HG03354 (cell line): Measurements from ENCODE around the gene RAPGEF1.
"Not testable (repeated sequence)": the region's sequence is repeated elsewhere in the genome, so short reads cannot be mapped to it uniquely, and the experiment has no call there.

Experiments used
- ATAC-seq: cut with Tn5 transposase; IDR thresholded peaks from one replicate; pipeline ENCODE4 v1.9.1; 2021; ENCODE audit warnings: mild to moderate bottlenecking; ENCODE audit not compliant: unreplicated experiment, poor library complexity, severe bottlenecking

The RAPGEF1 gene

DNA sequence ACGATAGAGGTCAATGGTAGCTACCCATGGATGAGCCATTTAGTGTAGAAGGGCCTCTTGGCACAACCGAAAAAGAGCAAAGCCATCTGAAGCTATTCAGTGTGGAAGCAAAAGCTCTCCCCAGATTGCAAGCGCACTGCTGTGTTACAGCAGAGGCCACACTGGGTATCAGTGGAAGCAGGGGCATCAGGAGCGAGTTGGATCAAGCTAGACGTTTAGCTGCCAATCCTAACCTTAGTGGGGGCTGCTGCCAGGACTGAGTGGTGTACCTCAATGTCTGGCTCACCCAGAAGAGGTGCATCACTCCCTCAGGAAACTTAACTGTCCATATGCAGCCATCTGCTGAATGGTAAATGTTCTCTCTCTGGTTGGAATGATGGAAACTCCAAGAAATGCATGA, 44.5 kb downstream of the RAPGEF1 start:
- ATAC-seq = no peak

DNA sequence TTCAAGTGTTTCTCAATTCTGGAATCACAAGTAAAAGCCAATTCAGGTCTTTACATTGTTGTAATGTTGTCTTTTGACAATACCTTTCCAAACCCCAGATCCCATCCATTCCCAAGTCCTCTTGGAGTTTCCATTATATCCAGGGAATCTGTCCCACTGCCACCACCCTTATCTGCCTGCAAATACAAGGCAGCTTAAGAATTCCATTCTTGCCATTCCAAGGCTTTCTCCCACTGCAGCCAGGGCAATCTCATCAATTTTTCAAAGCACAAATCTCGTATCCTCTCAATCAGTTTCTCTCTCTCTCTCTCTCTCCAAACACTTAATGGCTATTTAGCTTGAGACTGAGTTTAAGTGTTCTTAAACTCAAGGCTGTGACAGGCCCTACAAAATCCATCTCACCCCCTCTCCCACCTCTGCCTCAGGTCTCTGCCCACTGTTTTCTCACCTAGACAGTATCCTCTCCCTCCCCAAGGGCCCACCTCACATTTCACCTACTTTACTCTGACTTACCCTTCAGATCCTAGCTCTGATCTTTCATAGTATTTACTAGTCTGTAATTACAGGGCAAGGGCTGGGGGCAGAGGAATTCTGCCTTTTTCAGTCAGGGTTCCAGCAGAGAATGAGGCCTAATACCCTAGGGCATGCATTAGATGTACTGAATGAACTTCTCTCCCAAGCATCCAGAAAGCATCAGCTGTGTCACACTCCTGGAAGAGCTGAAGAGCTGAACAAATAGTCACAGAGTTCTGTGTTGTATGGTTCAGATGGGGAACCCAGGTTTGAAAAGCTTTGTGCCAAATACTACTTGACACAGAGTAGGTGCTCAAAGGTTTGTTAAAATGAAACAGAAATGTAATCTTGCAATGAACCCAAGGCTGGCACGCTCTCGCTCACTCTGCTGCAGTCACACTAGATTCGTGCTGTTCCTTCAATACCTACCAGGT, 46.0 kb downstream of the RAPGEF1 start:
- no peak for ATAC-seq

DNA sequence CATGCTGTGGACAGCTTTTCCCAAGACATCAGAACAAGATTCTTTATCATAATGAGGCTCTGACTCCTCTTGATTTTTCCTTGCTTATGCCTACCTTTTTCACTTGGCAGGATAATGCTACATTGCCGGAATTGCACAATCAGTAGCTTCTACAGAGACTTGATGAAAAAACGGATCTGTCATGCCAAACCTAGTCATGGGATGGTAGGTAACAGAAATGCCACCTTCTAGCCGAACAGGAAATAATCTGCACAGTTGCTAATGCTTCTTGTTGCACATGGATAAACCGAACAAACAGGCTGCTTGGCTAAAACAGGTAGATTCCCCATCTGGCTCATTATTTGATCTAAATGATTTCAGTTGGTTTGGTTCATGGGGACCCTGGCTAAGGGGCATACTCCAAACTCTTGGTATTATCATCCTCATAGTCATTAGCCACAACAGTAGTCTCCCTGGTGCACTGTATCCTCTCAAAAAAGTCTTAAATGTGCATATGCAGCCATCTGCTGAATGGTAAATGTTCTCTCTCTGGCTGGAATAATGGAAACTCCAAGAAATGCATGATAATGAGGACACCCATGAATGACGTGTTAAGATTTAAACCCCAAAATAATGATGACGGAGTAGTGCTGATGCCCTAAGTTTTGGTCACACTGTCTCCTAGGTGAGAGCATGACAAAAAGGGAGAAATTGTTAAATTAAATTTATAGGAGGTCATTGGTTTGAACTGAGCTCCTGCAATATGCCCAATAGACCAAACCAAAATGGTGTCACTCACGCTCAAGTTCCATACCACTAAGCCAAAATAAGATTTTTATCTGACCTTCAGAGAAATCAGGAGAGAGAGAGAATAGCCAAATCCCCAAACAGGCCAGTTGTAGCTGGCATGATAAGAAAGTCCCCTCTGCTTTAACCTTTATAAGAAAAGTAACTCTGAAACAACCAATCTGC, 47.0 kb downstream of the RAPGEF1 start:
- ATAC-seq = no peak

DNA sequence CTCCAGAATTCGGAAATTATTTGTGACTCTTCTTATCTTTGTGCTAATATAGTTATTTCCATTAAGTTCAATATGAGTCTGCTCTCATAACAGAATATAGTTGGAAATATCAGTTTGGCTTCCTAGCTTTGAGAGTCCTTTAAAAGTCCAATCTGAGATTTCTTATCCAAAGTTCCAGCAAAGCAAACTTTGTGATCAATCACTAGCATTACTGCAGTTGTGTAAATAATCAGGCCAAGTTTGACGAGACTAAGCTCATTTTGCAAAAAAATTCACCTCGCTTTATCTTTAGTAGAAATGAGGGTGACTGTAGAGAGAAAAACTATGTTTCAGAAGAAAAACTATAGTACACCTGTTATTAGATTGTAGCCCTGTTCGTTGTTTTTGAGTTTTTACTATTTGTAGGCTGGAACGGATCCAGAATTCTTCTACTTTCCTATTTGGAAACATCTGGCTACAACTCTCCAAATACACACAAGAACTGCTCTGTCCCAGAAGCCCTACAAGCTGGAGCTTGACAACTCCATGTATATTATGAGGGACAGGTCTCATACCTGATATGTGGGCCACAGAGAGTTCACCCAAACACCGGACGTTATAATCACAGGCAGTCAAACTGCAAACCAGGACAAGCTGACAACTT, 47.8 kb downstream of the RAPGEF1 start:
- ATAC-seq = no peak

DNA sequence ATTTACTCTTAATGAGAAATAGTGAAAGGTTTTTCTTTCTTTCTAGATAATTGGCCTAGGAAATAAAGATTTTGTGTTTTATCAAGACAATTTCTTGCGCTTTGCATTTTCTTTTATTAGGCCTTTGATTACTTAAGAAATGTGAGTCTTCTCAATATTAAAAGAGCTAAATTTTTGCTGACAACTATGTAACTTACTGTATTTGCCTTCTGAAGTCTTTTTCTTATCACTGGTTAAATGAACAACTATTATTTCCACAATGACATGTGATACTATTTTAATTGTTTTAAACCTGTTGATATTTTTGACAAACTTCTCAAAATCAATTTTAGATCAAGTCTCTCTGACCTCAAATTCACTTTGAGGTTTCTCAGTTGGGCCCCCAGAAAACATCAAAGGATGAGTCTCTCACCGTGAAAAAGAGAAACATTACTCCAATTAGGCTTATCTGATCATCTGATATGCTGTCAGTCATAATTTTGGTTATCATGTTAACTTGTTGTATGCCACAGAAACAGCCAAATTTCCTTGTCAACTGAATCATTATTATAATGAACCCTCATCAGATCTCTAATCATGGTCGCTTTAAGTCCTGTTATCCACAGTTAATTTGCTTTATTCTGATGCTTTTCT, 48.8 kb downstream of the RAPGEF1 start:
- ATAC-seq = no peak

DNA sequence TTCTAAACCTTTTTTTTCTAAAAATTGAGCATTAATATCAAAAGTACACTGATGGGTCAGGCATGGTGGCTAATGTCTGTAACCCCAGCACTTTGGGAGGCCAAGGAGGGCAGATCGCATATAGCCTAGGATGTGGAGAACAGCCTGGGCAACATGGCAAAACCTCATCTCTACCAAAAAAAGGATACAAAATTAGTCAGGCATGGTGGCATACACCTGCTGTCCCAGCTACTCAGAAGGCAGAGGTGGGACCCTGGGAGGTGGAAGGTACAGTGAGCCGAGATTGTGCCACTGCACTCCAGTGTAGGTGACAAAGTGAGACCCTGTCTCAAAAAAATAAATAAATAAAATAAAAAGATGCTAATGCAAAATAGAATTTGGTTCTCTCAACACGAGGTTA, 49.4 kb downstream of the RAPGEF1 start:
- no peak for ATAC-seq

DNA sequence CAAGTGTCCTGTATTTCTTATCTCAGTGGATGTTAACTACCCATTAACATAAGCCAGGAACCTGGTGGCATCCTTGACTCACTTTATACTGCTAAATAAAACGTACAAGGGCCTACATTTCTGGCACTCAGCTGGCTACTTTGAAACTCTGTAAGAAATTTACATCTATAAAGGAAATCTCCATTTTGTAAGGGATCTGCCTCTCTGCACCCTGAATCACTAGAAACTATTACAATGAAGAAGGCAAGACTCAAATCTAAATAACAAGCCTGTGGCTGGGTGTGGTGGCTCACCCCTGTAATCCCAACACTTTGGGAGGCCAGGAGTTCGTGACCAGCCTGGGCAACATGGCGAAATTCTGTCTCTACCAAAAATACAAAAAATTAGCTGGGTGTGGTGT, 51.5 kb downstream of the RAPGEF1 start:
- no peak for ATAC-seq

DNA sequence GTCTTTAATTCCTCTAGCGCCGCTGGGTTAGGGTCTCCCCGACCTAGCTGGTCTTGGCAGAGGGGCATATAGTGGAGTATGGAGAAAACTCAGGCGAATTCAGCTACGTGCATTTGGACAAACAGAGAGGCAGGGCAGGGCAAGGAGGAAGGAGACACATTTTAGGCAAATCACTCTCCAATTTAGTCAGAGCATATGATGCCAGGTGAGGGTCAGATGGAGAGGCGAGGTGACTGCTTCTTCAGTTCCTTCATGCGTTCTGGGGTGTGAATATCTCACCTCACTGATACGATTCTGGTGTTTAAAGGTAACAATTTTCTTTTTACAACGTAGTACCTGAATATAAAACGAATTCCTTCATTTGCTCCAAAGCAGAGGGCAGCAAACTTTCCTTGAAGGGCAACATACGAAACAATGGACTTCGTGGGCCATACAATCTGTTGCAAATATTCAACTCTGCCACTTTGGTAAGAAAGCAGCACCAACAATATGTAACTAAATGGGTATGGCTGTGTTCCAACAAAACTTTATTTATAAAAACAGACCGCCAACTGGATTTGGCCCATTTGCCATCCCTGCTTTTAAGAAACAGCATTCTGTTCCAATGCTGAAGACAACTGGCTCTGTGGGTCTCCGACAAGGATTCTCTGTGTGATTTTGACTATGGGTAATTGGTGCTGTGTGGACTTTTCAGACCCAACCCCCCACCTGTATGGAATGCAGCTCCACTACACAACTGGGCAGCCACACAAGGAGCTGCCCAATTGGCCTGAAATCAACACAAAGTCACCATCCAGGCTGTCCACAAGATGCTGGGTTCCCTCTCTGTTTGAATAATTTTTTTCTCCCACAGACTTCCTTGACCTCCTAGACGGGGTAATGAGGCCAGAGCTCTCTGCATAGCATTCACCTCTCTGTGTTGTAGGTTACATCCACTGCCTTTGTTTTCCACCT, 53.8 kb downstream of the RAPGEF1 start:
- no peak for ATAC-seq

DNA sequence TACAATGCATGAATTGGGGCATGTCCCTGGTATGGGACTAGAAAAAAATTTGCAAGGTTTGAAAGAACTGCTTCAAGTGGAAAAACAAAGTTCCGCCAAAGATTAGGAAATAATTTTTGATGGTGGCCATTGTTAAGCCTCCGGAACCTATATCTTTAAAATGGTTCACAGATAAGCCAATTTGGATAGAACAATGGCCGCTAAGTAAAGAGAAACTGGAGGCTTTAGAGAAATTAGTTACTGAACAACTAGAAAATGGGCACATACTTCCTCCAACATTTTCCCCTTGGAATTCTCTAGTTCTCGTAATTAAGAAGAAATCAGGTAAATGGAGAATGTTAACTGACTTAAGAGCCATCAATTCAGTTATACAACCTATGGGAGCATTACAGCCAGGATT, 56.8 kb downstream of the RAPGEF1 start:
- not testable (repeated sequence) for ATAC-seq

DNA sequence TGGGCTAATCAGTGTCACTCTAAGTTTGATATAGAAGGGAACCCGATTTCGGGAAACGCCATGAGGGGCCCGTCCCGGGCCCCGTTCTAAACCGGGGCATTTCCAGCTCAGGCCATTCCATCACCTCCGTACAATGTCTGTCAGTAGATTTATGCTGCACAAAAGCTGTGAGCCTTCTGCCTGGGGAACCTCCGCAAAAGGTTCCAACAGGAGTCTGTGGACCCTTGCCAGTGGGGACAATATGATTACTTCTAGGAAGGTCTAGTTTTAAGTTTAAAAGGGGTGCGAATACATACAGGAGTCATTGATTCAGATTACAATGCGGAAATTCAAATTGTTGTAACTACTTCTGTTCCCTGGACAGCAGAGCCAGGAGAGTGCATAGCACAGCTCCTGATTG, 57.6 kb downstream of the RAPGEF1 start:
- ATAC-seq = no peak

DNA sequence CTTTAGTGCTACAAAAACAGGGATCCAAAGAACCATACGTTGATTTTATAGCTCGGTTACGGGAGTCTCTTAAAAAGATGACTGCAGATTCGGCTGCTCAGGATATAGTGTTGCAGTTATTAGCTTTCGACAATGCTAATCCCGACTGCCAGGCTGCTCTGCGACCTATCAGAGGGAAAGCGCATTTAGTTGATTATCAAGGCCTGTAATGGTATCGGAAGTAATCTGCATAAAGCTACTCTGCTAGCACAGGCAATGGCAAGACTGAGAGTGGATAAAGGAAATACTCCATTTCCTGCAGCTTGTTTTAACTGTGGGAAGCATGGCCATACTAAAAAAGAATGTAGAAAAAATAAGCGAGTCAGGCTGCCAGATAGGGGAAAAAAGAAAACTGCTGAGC, 58.0 kb downstream of the RAPGEF1 start:
- not testable (repeated sequence) for ATAC-seq

DNA sequence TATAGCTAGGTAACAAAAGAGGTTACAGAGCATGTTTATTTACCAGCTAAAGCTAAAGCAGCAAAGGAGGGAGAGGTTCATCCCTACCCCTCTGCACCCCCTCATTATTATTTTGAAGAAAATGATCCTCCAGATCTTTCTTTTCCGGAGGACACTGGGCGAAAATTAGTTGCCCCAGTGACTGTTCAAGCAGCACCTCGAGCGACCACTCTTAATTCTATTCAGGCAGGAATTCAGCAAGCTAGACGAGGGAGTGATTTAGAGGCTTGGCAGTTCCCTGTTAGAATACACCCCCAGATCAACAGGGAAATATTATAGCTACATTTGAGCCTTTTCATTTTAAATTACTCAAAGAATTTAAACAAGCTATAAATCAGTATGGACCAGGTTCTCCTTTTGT, 58.8 kb downstream of the RAPGEF1 start:
- not testable (repeated sequence) for ATAC-seq

DNA sequence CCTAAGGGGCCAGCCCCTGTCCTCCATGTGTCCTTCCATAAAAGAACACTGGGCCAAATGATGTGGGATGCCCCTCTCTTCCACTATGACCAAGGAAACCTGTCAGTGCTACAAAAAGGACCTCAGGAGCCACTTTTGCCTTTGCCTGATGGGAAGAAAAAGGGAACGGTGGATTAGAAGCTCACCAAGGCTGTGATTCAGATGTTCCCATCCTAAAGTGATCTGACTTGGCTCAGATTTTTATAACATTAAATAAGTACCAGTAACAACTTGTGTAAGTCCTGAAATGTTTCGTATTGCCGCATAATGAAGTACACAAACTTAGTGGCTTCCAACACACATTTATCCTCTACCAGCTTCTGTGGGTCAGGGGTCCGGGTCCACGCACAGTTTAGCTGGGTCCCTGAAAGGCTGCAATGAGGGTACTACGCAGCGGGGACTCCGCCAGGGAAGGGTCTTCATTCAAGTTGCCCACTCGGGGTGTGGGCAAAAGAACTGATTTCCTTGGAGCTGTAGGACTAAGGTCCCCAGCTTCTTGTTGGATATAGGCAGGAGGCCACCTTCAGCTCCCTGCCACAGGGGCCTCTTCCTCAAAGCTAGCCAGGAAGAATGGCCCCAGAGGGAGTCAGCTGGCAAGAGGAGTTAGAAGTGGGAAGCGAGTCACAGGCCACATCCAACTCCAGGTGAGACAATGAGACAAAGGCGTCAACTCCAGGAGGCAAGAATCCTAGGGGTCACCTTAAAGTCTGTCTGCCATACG, 60.4 kb downstream of the RAPGEF1 start:
- no peak for ATAC-seq

DNA sequence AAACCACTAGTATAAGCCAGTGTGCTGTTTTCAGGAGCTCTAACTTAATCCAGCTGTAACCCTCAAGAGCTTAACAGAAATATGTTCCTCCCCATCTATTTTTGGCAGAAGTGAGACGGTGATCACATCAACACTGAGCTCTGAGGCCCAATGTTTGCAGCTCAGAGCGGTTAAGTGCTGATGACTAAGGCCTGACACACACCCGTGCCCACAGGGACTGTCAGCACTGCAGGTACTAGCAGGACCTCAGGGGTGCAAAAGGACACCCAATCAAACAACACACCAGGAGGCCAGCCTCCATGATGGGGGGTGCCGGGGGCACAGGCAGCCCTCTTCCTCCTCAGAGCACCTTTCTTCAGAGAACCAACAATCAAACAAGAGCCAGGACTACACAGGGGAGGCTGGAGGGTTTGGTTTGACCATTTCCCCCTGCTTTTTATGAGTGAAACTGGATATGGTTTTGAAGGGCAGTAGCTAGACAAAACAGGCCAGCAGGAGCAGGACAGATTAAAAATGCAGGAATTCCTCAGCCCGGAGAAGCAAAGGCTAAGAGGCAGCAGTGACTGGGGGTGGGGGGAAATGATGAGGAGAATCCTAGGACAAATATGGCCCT, 61.3 kb downstream of the RAPGEF1 start:
- ATAC-seq = peak; percentile 79

DNA sequence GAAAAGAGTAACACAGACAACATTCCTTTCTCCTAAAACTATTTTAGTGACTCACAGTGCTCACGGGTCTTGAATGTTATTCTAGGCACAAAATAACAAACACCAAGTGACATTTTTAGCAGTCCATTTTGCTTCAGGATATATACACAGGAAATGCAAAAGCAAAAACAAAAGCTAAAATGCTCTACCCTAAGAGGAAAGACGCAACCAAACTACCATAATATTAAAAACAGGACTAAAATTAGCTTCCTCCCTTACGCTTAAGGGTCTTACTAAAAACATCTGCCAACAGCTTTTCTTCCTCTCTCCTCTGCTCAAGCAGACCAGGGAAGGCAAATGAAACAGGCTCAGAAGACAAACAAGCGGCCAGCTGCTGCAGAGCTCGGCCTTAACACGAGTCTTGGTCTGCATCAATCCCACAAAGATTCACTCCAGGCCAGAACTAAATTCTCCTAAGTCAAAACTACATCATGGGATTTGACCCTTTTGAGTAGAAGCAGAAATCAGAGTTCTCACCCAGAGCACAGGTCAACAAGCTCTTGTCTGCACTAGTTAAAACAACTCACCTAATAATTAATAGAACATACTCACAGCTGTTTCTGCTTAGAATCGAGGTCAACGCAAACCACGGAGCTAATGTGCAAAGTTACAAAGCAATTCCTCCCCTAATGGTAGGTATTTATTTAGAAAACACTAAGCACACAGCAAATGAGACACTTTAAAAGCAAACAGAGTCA, 62.3 kb downstream of the RAPGEF1 start:
- peak; percentile 56 for ATAC-seq

DNA sequence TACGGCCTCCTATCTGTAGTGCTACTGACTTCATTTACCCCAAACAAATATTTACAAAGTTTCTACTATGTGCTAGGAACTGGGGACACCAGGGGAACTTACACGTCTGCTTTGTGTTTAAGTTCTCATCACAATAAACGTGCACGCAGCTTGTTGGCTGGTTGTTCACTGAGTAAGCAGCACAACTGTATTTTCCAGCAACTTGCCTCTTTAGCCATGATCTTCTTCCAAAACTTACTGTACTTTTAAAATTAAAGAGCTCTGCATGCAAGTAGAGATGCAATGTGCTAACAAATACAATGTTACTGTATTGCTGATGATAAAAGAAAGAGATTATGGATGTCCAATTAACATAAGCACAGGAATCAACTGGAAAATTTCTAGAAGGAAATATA, 62.8 kb downstream of the RAPGEF1 start:
- ATAC-seq = no peak

DNA sequence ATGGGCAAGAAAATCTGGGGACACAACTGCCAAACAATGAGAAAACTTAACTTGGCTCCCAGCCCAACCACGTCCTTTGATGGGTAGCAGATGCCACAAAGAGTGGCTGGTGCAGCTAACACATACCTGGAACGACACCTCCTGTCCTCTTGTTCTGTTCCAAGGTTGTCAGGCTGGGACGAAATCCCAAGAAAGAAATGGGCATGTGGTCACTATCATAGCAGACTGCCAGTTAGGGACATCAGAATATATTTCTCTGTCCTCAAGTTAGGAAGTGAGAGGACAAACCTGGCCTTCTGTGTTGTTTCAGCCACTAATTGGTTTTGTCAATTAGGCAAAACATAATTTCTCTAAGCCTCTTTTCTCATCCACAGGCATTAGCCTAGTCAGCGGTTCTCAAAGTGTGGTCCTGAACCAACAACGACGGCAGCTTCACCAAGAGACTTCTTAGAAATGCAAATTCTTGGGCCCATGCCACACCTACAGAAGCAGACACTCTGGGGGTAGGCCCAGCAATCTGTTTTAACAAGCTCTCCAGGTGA, 63.4 kb downstream of the RAPGEF1 start:
- peak; percentile 38 for ATAC-seq
